Stimulated activated CD8-positive, alpha-beta memory T cell treated with anti-CD3 and anti-CD28 coated beads, Interleukin-7, amount 100 ng/mL, for 1 hour (primary cell): Measurements from ENCODE around the gene B4GALT1.
"Not testable (repeated sequence)": the region's sequence is repeated elsewhere in the genome, so short reads cannot be mapped to it uniquely, and the experiment has no call there.

ENCODE experiments used
- DNase-seq, 2 donors: peaks; one replicate each; pipeline ENCODE4 v3.0.0-alpha.2; 2020; ENCODE audit warnings: low read depth in 2 of 2

Gene B4GALT1

DNA sequence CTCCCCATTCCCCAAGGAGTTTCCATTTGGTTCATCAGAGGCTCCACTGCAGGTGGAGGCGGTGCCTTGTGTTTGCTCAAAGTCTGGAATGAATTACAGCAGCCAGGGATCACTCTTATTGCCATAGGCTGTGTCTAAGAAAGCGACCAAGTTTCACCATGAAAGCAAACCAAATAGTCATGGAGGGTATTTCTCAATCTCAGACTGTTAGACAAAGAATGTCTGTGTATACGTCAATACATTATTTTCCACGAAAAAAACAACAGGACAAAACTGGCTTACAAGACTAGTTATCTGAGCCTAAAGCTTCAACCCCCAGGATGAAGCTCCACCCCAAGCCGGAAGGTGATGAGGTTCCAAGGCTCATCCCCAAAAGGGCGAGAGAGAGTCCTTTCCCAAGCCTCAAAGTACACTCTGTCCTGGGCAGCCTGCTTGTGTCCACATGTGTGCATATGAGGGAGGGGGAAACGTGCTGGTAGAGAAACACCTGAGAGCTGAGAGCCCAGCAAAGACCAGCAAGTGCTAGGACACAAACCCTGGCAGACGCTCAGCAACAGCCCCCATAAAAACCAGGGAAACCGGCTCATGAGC lies 4.3 kb downstream of the B4GALT1 start:
- DNase-seq = no peak

- DNase-seq = no peak
Measured at GRCh38 chr9:33161589-33162132, 5.5 kb downstream of the B4GALT1 start.

GRCh38 chr9:33161011-33161588 lies 6.0 kb downstream of the B4GALT1 start:
- no peak for DNase-seq

- not testable (repeated sequence) for DNase-seq
Measured at GRCh38 chr9:33160446-33160845, 6.7 kb downstream of the B4GALT1 start.

DNA sequence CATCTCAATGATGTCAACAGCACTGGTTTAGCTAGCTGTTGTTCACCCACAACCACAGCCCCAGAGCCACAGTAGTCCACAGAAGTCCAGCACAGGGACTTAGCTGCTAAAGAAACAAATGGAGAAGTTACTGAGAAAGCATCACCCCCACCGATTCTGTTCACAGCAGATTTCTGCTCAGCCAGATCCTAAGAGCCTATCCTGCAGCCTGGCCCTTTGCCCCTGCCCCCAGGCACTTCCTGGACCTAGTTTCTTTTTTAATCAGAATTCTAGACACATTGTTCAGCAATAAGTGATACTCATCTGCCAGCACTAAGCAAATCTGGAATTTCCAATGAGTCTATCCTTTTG lies 7.4 kb downstream of the B4GALT1 start:
- no peak for DNase-seq

GRCh38 chr9:33158843-33159776 lies 8.0 kb downstream of the B4GALT1 start:
- no peak for DNase-seq

GRCh38 chr9:33157960-33158842 lies 8.9 kb downstream of the B4GALT1 start:
- no peak for DNase-seq

DNA sequence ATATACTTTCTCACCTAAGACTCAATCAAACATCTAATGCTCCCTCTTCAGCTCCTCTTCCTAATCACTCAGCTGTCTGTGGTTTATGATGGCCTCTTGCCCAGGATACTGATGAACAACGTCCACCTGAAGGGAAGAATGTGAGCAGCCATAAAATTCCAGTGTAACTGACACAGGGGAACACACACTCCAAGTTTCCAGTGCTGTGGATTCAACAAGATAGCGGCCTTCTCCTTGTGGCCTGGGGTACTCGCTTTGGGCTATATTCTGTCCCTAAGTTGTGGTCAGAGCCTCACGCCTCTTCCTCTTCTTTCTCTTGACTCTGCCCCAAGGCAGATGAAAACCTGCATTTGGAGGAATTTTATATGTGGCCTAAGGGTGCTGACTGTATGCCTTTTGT lies 11.7 kb downstream of the B4GALT1 start:
- no peak for DNase-seq

DNA sequence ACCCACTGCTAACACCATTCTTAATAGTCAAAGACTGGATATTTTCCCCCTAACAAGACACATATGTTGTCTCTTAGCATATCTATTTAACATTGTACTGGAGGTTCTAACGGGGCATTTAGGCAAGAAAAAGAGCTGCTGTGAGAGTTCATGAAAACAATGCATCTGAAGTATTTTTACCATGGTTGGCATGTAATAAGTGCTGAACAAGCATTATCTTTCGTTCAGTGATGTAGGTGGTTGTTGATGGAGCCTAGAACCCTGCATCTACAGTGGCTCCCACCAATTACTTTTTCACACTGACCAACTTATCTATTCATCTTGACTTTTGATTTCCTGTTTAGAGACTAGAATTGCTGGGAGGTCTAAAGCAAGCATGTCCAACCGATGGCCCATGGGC lies 12.8 kb downstream of the B4GALT1 start:
- no peak for DNase-seq

GRCh38 chr9:33153666-33154065 lies 13.5 kb downstream of the B4GALT1 start:
- DNase-seq = no peak

GRCh38 chr9:33153001-33153400 lies 14.1 kb downstream of the B4GALT1 start:
- no peak for DNase-seq

DNA sequence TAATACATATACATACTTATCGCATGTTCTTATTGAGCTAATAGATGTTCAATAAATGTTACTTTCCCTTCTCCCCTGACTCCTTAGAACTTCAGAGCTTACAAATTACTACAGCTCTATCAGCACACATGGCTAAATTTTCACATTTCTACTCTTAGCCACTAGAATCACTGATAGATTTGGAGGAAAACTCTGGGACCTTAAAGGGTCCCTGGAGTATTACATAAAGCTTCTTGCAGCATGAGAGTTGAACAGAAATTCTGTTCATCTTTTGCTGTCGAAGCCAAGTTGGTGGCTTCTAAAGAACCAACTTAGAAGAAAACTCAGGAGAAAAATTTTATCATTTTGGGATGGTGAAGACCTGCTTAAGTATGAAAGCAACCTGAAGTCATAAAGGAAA lies 15.5 kb downstream of the B4GALT1 start:
- DNase-seq = no peak

- no peak for DNase-seq
Measured at GRCh38 chr9:33151007-33151557, 16.1 kb downstream of the B4GALT1 start.

GRCh38 chr9:33148367-33149014 lies 18.6 kb downstream of the B4GALT1 start:
- no peak for DNase-seq

GRCh38 chr9:33147416-33148169 lies 19.5 kb downstream of the B4GALT1 start:
- no peak for DNase-seq

DNA sequence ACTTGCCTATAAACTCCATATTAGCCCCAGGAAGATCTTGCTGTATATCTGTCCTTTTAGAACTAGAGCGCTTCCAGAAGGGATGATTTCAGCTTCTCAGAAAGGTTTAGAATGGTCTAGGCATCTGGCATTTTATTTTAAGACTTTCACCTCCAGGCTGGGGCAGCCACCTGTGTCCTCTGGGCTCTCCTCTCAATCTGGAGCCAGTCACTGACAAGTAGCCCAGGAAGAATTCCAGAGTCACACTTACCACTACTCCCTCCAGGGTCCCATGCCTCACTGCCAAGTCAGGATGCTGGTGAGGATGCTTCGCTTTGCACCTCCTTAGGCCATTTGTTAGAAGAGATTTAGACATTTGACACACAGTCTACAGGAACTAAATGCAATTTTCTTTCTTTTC lies 20.8 kb downstream of the B4GALT1 start:
- no peak for DNase-seq

- no peak for DNase-seq
Measured at GRCh38 chr9:33144551-33144950, 22.6 kb downstream of the B4GALT1 start.

DNA sequence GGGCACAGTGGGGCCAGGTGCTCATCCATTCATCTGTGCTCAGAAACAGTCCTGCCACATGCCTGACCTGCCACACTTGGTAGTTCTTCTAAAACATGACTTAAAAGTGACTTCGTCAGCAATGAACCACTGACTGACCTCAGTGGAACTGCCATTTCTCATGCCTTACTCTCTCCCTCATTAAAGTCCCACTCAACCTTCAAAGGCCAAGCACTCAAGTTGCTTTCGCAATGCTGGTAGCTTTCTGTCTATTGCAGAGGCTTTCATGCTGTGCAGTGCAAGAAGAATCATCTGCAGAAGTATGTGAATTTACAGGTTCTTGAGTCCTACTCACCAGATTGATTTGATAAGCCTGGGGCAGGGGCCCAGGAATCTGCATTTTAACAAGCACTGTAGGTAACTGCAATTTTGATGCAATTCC lies 23.9 kb downstream of the B4GALT1 start:
- DNase-seq = no peak

DNA sequence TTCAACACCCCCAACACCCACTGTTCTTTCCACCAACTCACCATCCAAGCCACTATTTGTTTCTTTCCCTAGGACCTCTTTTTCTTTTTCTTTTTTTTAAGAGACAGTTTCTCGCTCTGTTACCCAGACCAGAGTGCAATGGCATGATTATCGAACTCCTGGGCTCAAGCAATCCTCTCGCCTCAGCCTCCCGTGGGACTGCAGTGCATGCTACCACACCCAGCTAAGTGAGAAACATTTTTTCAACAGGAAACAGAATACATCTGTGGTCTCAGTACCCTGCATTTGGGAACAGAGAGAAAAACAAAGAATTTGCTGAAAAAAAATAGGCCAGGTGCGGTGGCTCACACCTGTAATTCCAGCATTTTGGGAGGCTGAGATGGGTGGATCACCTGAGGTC lies 24.6 kb downstream of the B4GALT1 start:
- DNase-seq = no peak
